GM12878 (cell line): ENCODE measurements around the gene PACS2. TPM values are rescaled to one million over a fixed set of nuclear protein-coding genes. Genes with fewer than 3 reads are reported as not detected.

Experiments
- ATAC-seq: fragments of 200-7000 bp; cut with Tn5 transposase; 3 replicates; pipeline ENCODE4 v1.9.1; 2020; ENCODE audit warnings: mild to moderate bottlenecking, moderate library complexity
- BruUV-seq: library from RNA; stranded (reverse); fragments of 400-500 nt; replicated peaks from 2 replicates; lab custom pipeline; 2021; lab: Mats Ljungman, UMichigan
- CTCF ChIA-PET: fragments of 300-600 bp; sonication (Branson Sonifier 250); formaldehyde crosslinking; extraction: SDS; loops from one replicate; lab custom pipeline; 2021; ENCODE audit warnings: inconsistent platforms; lab: Yijun Ruan, JAX
- POLR2A ChIA-PET: fragments of 350-600 bp; formaldehyde crosslinking; extraction: SDS; loops from one replicate; lab custom pipeline; 2021; ENCODE audit warnings: inconsistent platforms; lab: Charles Lee
- RAD21 ChIA-PET: fragments of 300-600 bp; sonication (Branson Sonifier 250); formaldehyde crosslinking; loops from one replicate; lab custom pipeline; 2023; ENCODE audit warnings: antibody characterized with exemption; ENCODE audit not compliant: unreplicated experiment; lab: Charles Lee
- SMC1A ChIA-PET: fragments of 300-600 bp; sonication (Branson Sonifier 250); formaldehyde crosslinking; loops from one replicate; lab custom pipeline; 2023; ENCODE audit not compliant: unreplicated experiment, uncharacterized antibody; lab: Charles Lee
- DNase-seq: peaks from one replicate; pipeline ENCODE4 v3.0.0-alpha.2; 2011; ENCODE audit warnings: low read depth, low spot score
- FAIRE-seq: peaks from 3 replicates; lab custom pipeline; 2011; peaks lifted over from hg19 to GRCh38; lab: Jason Lieb, UNC
- H2AFZ ChIP-seq: 2 replicates; pipeline ENCODE4 v1.6.0; 2011; ENCODE audit warnings: low read depth, low read length, control low read depth; ENCODE audit not compliant: control insufficient read depth
- H3K27ac ChIP-seq: 2 replicates; pipeline ENCODE4 v1.5.1; 2011; ENCODE audit warnings: control low read depth; ENCODE audit not compliant: control insufficient read depth, insufficient read depth
- H3K27me3 ChIP-seq, 2 experiments: replicated peaks in 1 of 2; 2 replicates each; pipeline versions ENCODE4 v1.6.0 to v1.6.1; 2011; ENCODE audit warnings: low read length in 1 of 2; ENCODE audit not compliant: control insufficient read depth in 2 of 2, insufficient read depth in 2 of 2
- H3K36me3 ChIP-seq, 2 experiments: 2 replicates each; pipeline ENCODE4 v1.5.1; 2011; ENCODE audit warnings: low read length in 1 of 2; ENCODE audit not compliant: control insufficient read depth in 2 of 2, insufficient read depth in 2 of 2
- H3K4me1 ChIP-seq: 2 replicates; pipeline ENCODE4 v1.6.1; 2011; ENCODE audit warnings: mild to moderate bottlenecking, low read length, moderate library complexity, mixed read lengths; ENCODE audit not compliant: control insufficient read depth, insufficient read depth
- H3K4me2 ChIP-seq: 2 replicates; pipeline ENCODE4 v1.6.0; 2011; ENCODE audit warnings: control low read depth; ENCODE audit not compliant: control insufficient read depth, insufficient read depth
- H3K4me3 ChIP-seq: fragments of 200-600 bp; sonication (generic); 2 replicates; pipeline ENCODE4 v1.5.1; 2016
- H3K79me2 ChIP-seq: 2 replicates; pipeline ENCODE4 v1.6.0; 2011; ENCODE audit warnings: low read length; ENCODE audit not compliant: control insufficient read depth, insufficient read depth
- H3K9ac ChIP-seq: 2 replicates; pipeline ENCODE4 v1.8.0; 2011; ENCODE audit warnings: low read length, control low read depth, mixed read lengths; ENCODE audit not compliant: control insufficient read depth, insufficient read depth
- H3K9me3 ChIP-seq: replicated peaks from 3 replicates; pipeline ENCODE4 v1.5.1; 2011; ENCODE audit warnings: mild to moderate bottlenecking, low read length; ENCODE audit not compliant: control insufficient read depth, insufficient read depth
- H4K20me1 ChIP-seq: 2 replicates; pipeline ENCODE4 v1.6.0; 2011; ENCODE audit not compliant: control insufficient read depth, insufficient read depth
- CREM ChIP-seq: IDR thresholded peaks from 2 replicates; pipeline ENCODE4 v1.6.1; 2014; ENCODE audit warnings: antibody characterized with exemption, low read depth
- SMARCA5 ChIP-seq: fragments of 450-650 bp; IDR thresholded peaks from 2 replicates; pipeline ENCODE4 v1.6.1; 2017; ENCODE audit warnings: mild to moderate bottlenecking
- SREBF2 ChIP-seq: IDR thresholded peaks from 2 replicates; pipeline ENCODE4 v1.6.1; 2012; ENCODE audit warnings: mild to moderate bottlenecking, low read length
- SUPT20H ChIP-seq: IDR thresholded peaks from 2 replicates; pipeline ENCODE4 v1.6.1; 2011; ENCODE audit warnings: low read depth, mild to moderate bottlenecking, low read length, moderate library complexity, borderline replicate concordance; ENCODE audit not compliant: control insufficient read depth
- WRNIP1 ChIP-seq: IDR thresholded peaks from 2 replicates; pipeline ENCODE4 v1.6.1; 2011; ENCODE audit warnings: low read depth, low read length, improper control_type of control experiment, borderline replicate concordance
- YY1 ChIP-seq: IDR thresholded peaks from 2 replicates; pipeline ENCODE4 v1.6.1; 2011; ENCODE audit warnings: low read depth, mild to moderate bottlenecking, low read length
- ZNF687 ChIP-seq: fragments of 450-650 bp; IDR thresholded peaks from 2 replicates; pipeline ENCODE4 v1.6.1; 2017; ENCODE audit warnings: mild to moderate bottlenecking, moderate library complexity
- WGBS: methylation state at CpG from one replicate; pipeline ENCODE4 v1.1.6; 2016; ENCODE audit warnings: low lambda C conversion rate; ENCODE audit not compliant: insufficient replicate concordance, insufficient coverage; ENCODE audit errors: missing lambda C conversion rate; 5-methylcytosine and 5-hydroxymethylcytosine counted together
- in situ Hi-C: fragments of 300-500 bp; cut with MboI; formaldehyde crosslinking; loops from 9 replicates; pipeline ENCODE4 v1.14.3; 2018; ENCODE audit warnings: mixed read lengths
- intact Hi-C: fragments of 100-400 bp; cut with micrococcal nuclease; formaldehyde crosslinking; loops from one replicate; pipeline ENCODE4 v1.14.2; 2022; ENCODE audit not compliant: unreplicated experiment
- polyA plus RNA-seq, 11 experiments: library from polyadenylated mRNA; depleted of rRNA in 4 of 11; unstranded in 6 of 11; stranded (reverse) in 5 of 11; fragments of >200 nt; fragmentation: Nextera tagmentation in 4 of 11; fragmentation: Illumina TruSeq in 1 of 11; extraction: Ambion mirVana in 4 of 11; extraction: Trizol in 1 of 11; gene quantifications; 1 replicate in 1 of 11; 2 replicates in 10 of 11; pipeline versions ENCODE4 v1.2.1 to v1.2.3, GENCODE V29; 2011 to 2016; ENCODE audit warnings: inconsistent platforms in 2 of 11, missing spikeins in 2 of 11, low read depth in 1 of 11
- total RNA-seq, 4 experiments: library from RNA; depleted of rRNA in 3 of 4; stranded (reverse); fragments of >200 nt in 3 of 4; fragmentation: Illumina TruSeq in 1 of 4; extraction: Trizol in 1 of 4; gene quantifications; 2 replicates each; pipeline versions ENCODE4 v1.2.1 to v1.2.3, GENCODE V29; 2013 to 2021
- TF ChIP-seq, protein P1 (sequence below): fragments of 450-650 bp; IDR thresholded peaks from 2 replicates; pipeline ENCODE4 v1.6.1; 2018; ENCODE audit warnings: borderline replicate concordance, mild to moderate bottlenecking; ENCODE audit not compliant: partially characterized antibody

Gene PACS2
- total and polyA plus RNA-seq, 10 of the 15 experiments (the other 5 are each of a cell fraction or from before 2014, with no cell fraction given), result 0.21 to 37.3 (median 9.4) TPM

DNA sequence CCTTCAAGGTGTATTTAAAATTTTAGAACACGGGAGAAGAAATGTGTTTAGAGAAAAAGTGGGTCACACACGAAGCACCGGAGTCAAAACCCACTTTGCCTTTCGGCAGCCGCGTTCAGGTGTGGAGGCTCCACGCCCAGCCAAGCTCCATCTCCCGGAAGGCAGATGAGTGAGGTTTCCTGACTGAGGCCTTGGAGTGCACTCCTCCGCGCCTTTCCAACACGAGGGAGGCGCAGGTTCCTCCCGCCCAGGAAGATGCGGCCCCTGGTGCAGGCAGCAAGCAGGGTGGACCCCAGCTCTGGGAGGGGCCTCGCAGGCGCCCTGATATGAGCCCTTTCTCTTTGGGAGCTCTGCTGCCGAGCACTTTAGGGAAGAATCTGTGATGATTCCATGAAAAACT is 127.6 kb downstream of the PACS2 start (continued):
- TF ChIP-seq ZNF687 (no peak), WRNIP1 (no peak)
- TF ChIP-seq, all 136 proteins: peak for 0

DNA sequence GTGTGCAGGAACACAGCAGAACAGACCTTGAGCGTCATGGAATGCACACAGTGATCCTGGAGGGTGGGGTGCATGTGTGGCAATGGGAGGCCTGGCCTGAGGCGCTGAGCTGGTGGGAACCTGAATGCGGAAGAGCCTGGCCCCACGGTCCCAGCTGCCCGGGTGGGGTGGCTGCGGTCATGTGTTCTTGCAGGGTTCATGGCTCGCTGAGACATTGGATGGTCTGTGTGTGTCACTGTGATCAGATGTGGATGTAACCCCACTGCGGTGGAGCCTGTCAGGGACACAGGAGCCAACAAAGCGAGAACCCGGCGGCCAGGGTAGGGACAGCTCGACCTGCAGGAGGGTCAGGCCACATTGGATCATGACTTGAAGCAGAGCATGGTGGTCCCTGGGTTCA is 128.3 kb downstream of the PACS2 start:
- H3K36me3 ChIP-seq, result peaks cover 0 to 20% of the 10 kb centered on the region in 2 experiments; a peak in 3 of 4 replicates
- in situ Hi-C loops (no loop called here), intact Hi-C loops (no loop called here)
- H3K4me1 ChIP-seq, result no peaks in the 10 kb centered on the region
- no peak for DNase-seq
- no peak overlapping the region for H3K27ac ChIP-seq
- ChIA-PET POLR2A (no interaction called here), SMC1A (no interaction called here), RAD21 (no interaction called here), CTCF (no interaction called here)
- 86% methylated on average over 12 of the region's 12 CpGs for WGBS
- H3K9me3 ChIP-seq, result no peaks in the 10 kb centered on the region
- no peaks in the 10 kb centered on the region for H4K20me1 ChIP-seq
- H3K4me2 ChIP-seq, result no peak overlapping the region
- peaks cover 2% of the 10 kb centered on the region; the same call in 1 of the 2 replicates for H3K79me2 ChIP-seq
- no peak overlapping the region for H2AFZ ChIP-seq
- TF ChIP-seq, protein P1, sequence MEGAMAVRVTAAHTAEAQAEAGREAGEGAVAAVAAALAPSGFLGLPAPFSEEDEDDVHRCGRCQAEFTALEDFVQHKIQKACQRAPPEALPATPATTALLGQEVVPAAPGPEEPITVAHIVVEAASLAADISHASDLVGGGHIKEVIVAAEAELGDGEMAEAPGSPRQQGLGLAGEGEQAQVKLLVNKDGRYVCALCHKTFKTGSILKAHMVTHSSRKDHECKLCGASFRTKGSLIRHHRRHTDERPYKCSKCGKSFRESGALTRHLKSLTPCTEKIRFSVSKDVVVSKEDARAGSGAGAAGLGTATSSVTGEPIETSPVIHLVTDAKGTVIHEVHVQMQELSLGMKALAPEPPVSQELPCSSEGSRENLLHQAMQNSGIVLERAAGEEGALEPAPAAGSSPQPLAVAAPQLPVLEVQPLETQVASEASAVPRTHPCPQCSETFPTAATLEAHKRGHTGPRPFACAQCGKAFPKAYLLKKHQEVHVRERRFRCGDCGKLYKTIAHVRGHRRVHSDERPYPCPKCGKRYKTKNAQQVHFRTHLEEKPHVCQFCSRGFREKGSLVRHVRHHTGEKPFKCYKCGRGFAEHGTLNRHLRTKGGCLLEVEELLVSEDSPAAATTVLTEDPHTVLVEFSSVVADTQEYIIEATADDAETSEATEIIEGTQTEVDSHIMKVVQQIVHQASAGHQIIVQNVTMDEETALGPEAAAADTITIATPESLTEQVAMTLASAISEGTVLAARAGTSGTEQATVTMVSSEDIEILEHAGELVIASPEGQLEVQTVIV, result no peak
- TF ChIP-seq YY1 (no peak), SUPT20H (no peak), SREBF2 (no peak), SMARCA5 (no peak), CREM (no peak)
- no peak for FAIRE-seq
- H3K27me3 ChIP-seq, result no peaks in the 10 kb centered on the region
- no peak overlapping the region for H3K9ac ChIP-seq
- ATAC-seq, result no peak
- BruUV-seq, result no TSS peak
- no peak overlapping the region for H3K4me3 ChIP-seq
